Glutamatergic neuron (in vitro differentiated cells): ENCODE data around the gene RGS13. TPM values are rescaled to one million over a fixed set of nuclear protein-coding genes. Genes with fewer than 3 reads are reported as not detected.

Source experiments
- DNase-seq: peaks from one replicate; pipeline ENCODE4 v3.0.0; 2022
- H3K27ac Mint-ChIP-seq: one replicate; pipeline ENCODE4 v1.8.0; 2020; ENCODE audit warnings: mild to moderate bottlenecking, mixed read lengths, inconsistent platforms; ENCODE audit not compliant: unreplicated experiment
- H3K27me3 Mint-ChIP-seq: one replicate; pipeline ENCODE4 v1.8.0; 2020; ENCODE audit warnings: mild to moderate bottlenecking, moderate library complexity, mixed read lengths, inconsistent platforms; ENCODE audit not compliant: unreplicated experiment
- H3K36me3 Mint-ChIP-seq: one replicate; pipeline ENCODE4 v1.8.0; 2020; ENCODE audit warnings: mild to moderate bottlenecking, mixed read lengths, inconsistent platforms; ENCODE audit not compliant: unreplicated experiment
- H3K4me1 Mint-ChIP-seq: one replicate; pipeline ENCODE4 v1.8.0; 2020; ENCODE audit warnings: mild to moderate bottlenecking, low read depth, mixed read lengths, inconsistent platforms; ENCODE audit not compliant: unreplicated experiment
- H3K4me3 Mint-ChIP-seq: one replicate; pipeline ENCODE4 v1.8.0; 2020; ENCODE audit warnings: mild to moderate bottlenecking, mixed read lengths, inconsistent platforms; ENCODE audit not compliant: unreplicated experiment
- H3K9me3 Mint-ChIP-seq: one replicate; pipeline ENCODE4 v1.8.0; 2020; ENCODE audit warnings: mild to moderate bottlenecking, moderate library complexity, mixed read lengths, inconsistent platforms; ENCODE audit not compliant: unreplicated experiment
- CTCF ChIP-seq: fragments of 200-600 bp; sonication (generic); IDR thresholded peaks from one replicate; pipeline ENCODE4 v1.5.0; 2021; ENCODE audit not compliant: partially characterized antibody, unreplicated experiment
- total RNA-seq: library from RNA; stranded (reverse); fragmentation: NEBNext Ultra II Directional; extraction: Animal tissue kit (Norgen Biotek cat#: 25700); gene quantifications from one replicate; pipeline ENCODE4 v1.2.1, GENCODE V29; 2021; ENCODE audit not compliant: unreplicated experiment

Gene RGS13
- total RNA-seq, 1 donor from 2014 or later = not detected

- Mint-ChIP-seq H3K27me3 (no peaks in the 10 kb centered on the region), H3K27ac (no peak overlapping the region), H3K4me3 (no peak overlapping the region), H3K4me1 (peaks cover 7% of the 10 kb centered on the region), H3K36me3 (no peaks in the 10 kb centered on the region), H3K9me3 (no peaks in the 10 kb centered on the region)
- no peak for DNase-seq
- TF ChIP-seq CTCF = no peak
Measured at GRCh38 chr1:192630521-192631287, 5.2 kb upstream of the RGS13 start.

- no peak overlapping the region for H3K27ac Mint-ChIP-seq
- no peak overlapping the region for H3K4me3 Mint-ChIP-seq
- no peaks in the 10 kb centered on the region for H3K27me3 Mint-ChIP-seq
- no peak for DNase-seq
- H3K4me1 Mint-ChIP-seq = peaks cover 7% of the 10 kb centered on the region
- TF ChIP-seq CTCF = no peak
- no peaks in the 10 kb centered on the region for H3K9me3 Mint-ChIP-seq
- H3K36me3 Mint-ChIP-seq = no peaks in the 10 kb centered on the region
Measured at GRCh38 chr1:192631749-192632148, 4.2 kb upstream of the RGS13 start.

- no peak for TF ChIP-seq CTCF
- no peak for DNase-seq
- H3K36me3 Mint-ChIP-seq = no peaks in the 10 kb centered on the region
- H3K27ac Mint-ChIP-seq = no peak overlapping the region
- no peak overlapping the region for H3K4me3 Mint-ChIP-seq
- no peaks in the 10 kb centered on the region for H3K9me3 Mint-ChIP-seq
- H3K27me3 Mint-ChIP-seq = no peaks in the 10 kb centered on the region
- H3K4me1 Mint-ChIP-seq = peaks cover 7% of the 10 kb centered on the region
Measured at GRCh38 chr1:192632188-192632587, 3.8 kb upstream of the RGS13 start.

- no peaks in the 10 kb centered on the region for H3K36me3 Mint-ChIP-seq
- peaks cover 7% of the 10 kb centered on the region for H3K4me1 Mint-ChIP-seq
- DNase-seq = no peak
- H3K27ac Mint-ChIP-seq = no peak overlapping the region
- no peak for TF ChIP-seq CTCF
- no peak overlapping the region for H3K4me3 Mint-ChIP-seq
- no peaks in the 10 kb centered on the region for H3K27me3 Mint-ChIP-seq
- H3K9me3 Mint-ChIP-seq = no peaks in the 10 kb centered on the region
Measured at GRCh38 chr1:192632641-192633532, 3.1 kb upstream of the RGS13 start.
